ENCODE data around the gene AMACR. TPM values are rescaled to one million over a fixed set of nuclear protein-coding genes. Genes with fewer than 3 reads are reported as not detected.

AMACR gene
- total RNA-seq, 1 donor from 2014 or later: 6.3 TPM

Other genes starting within 250 kb of the AMACR start
- 0.65 and 3.2 TPM in 2 replicates for gene ADAMTS12, start 116.1 kb downstream of the AMACR start, total RNA-seq
- not detected in 2 replicates for gene RXFP3, start 71.7 kb downstream of the AMACR start, total RNA-seq
- gene SLC45A2, start 23.4 kb downstream of the AMACR start, total RNA-seq: under 0.01 TPM in 1 of 2 replicates, not detected in the other
- 0.40 and 0.87 TPM in 2 replicates for gene C1QTNF3, start 35.2 kb upstream of the AMACR start, total RNA-seq

All from lung microvascular endothelial cell (primary cell).